HepG2 (cell line): ENCODE results near the gene FOXA1. TPM values are rescaled to one million over a fixed set of nuclear protein-coding genes. Genes with fewer than 3 reads are reported as not detected.

ENCODE experiments used
- ATF7 ChIP-seq, 2 experiments: fragments of 450-650 bp in 1 of 2; sonication (generic) in 1 of 2; formaldehyde crosslinking in 1 of 2; IDR thresholded peaks; 2 replicates each; pipeline versions ENCODE4 v1.4.0 to v1.6.1; 2016 to 2020; ENCODE audit warnings: antibody characterized with exemption in 1 of 2, mild to moderate bottlenecking in 1 of 2, missing genetic modification reagents in 1 of 2
- BCL6 ChIP-seq: IDR thresholded peaks from 2 replicates; pipeline ENCODE4 v1.6.1; 2016; ENCODE audit warnings: missing genetic modification reagents, missing compliant biosample characterization
- CC2D1A ChIP-seq: sonication (generic); formaldehyde crosslinking; IDR thresholded peaks from 2 replicates; pipeline ENCODE4 v1.8.1; 2023; ENCODE audit warnings: mild to moderate bottlenecking, missing genetic modification reagents
- GTF3A ChIP-seq: sonication (generic); formaldehyde crosslinking; conservative IDR thresholded peaks from 2 replicates; pipeline ENCODE4 v1.4.0; 2020; ENCODE audit warnings: mild to moderate bottlenecking, missing genetic modification reagents
- JUN ChIP-seq: sonication (generic); formaldehyde crosslinking; IDR thresholded peaks from 2 replicates; pipeline ENCODE4 v1.4.0; 2020; ENCODE audit warnings: mild to moderate bottlenecking, missing genetic modification reagents
- MBD4 ChIP-seq: IDR thresholded peaks from 2 replicates; pipeline ENCODE4 v1.6.1; 2012; ENCODE audit warnings: low read length, inconsistent platforms, borderline replicate concordance
- MTF1 ChIP-seq: sonication (generic); formaldehyde crosslinking; IDR thresholded peaks from 2 replicates; pipeline ENCODE4 v1.5.0; 2020; ENCODE audit warnings: missing genetic modification reagents
- NFAT5 ChIP-seq: sonication (generic); formaldehyde crosslinking; IDR thresholded peaks from 2 replicates; pipeline ENCODE4 v1.4.0; 2020; ENCODE audit warnings: missing genetic modification reagents
- NFRKB ChIP-seq: fragments of 450-650 bp; IDR thresholded peaks from 2 replicates; pipeline ENCODE4 v1.6.1; 2017
- REPIN1 ChIP-seq: sonication (generic); formaldehyde crosslinking; IDR thresholded peaks from 2 replicates; pipeline ENCODE4 v1.8.0; 2022; ENCODE audit warnings: missing genetic modification reagents, low read depth, mild to moderate bottlenecking, borderline replicate concordance
- SALL2 ChIP-seq: sonication (generic); formaldehyde crosslinking; IDR thresholded peaks from 2 replicates; pipeline ENCODE4 v1.8.1; 2023; ENCODE audit warnings: mild to moderate bottlenecking, missing genetic modification reagents, inconsistent platforms
- SCMH1 ChIP-seq: sonication (generic); formaldehyde crosslinking; IDR thresholded peaks from 2 replicates; pipeline ENCODE4 v1.9.0; 2021; ENCODE audit warnings: missing genetic modification reagents, mild to moderate bottlenecking, borderline replicate concordance
- TAF15 ChIP-seq: fragments of 200-400 bp; formaldehyde crosslinking; IDR thresholded peaks from one replicate; pipeline ENCODE4 v1.6.1; 2018; ENCODE audit warnings: mild to moderate bottlenecking, low read depth, low read length; ENCODE audit not compliant: poor library complexity, severe bottlenecking
- TGIF2 ChIP-seq: IDR thresholded peaks from 2 replicates; pipeline ENCODE4 v1.6.1; 2016; ENCODE audit warnings: control low read depth, missing compliant biosample characterization
- ZBTB7A ChIP-seq: sonication (generic); formaldehyde crosslinking; IDR thresholded peaks from 2 replicates; pipeline ENCODE4 v1.8.0; 2022; ENCODE audit warnings: mild to moderate bottlenecking, missing genetic modification reagents
- ZNF451 ChIP-seq: sonication (generic); formaldehyde crosslinking; IDR thresholded peaks from 2 replicates; pipeline ENCODE4 v1.5.0; 2020; ENCODE audit warnings: mild to moderate bottlenecking, missing genetic modification reagents
- ZNF570 ChIP-seq: sonication (generic); formaldehyde crosslinking; IDR thresholded peaks from 2 replicates; pipeline ENCODE4 v1.4.0; 2020; ENCODE audit warnings: mild to moderate bottlenecking, missing genetic modification reagents, borderline replicate concordance
- ZNF589 ChIP-seq: sonication (generic); formaldehyde crosslinking; conservative IDR thresholded peaks from 2 replicates; pipeline ENCODE4 v1.8.0; 2022; ENCODE audit warnings: mild to moderate bottlenecking, moderate library complexity, missing genetic modification reagents
- ZNF776 ChIP-seq: sonication (generic); formaldehyde crosslinking; IDR thresholded peaks from 2 replicates; pipeline ENCODE4 v1.4.0; 2020; ENCODE audit warnings: mild to moderate bottlenecking, missing genetic modification reagents
- ZNF879 ChIP-seq: sonication (generic); formaldehyde crosslinking; IDR thresholded peaks from 2 replicates; pipeline ENCODE4 v1.8.1; 2023; ENCODE audit warnings: missing genetic modification reagents
- polyA plus RNA-seq, 8 experiments: library from polyadenylated mRNA; depleted of rRNA in 3 of 8; stranded (reverse) in 7 of 8; unstranded in 1 of 8; fragments of >200 nt; fragmentation: Illumina TruSeq in 4 of 8; extraction: Trizol in 4 of 8; gene quantifications; 2 replicates each; pipeline versions ENCODE4 v1.2.1 to v1.2.3, GENCODE V29; 2011 to 2016; ENCODE audit warnings: low read depth in 4 of 8, missing spikeins in 1 of 8, mixed read lengths in 1 of 8; ENCODE audit not compliant: insufficient read depth in 1 of 8
- total RNA-seq, 5 experiments: library from RNA; depleted of rRNA; stranded (reverse); fragments of >200 nt; fragmentation: Illumina TruSeq; extraction: Trizol; gene quantifications; 2 replicates each; pipeline ENCODE4 v1.2.3, GENCODE V29; 2016; ENCODE audit warnings: low read depth in 1 of 5
- TF ChIP-seq, protein P1 (sequence below): IDR thresholded peaks from 2 replicates; pipeline ENCODE4 v1.6.1; 2016; ENCODE audit warnings: missing compliant biosample characterization, missing genetic modification reagents, borderline replicate concordance
- TF ChIP-seq, protein P2 (sequence below): IDR thresholded peaks from 2 replicates; pipeline ENCODE4 v1.6.1; 2016

The FOXA1 gene
- total and polyA plus RNA-seq, 2 of the 13 experiments (the other 11 are each of a cell fraction or from before 2014, with no cell fraction given): 43.4 to 58.6 TPM

GRCh38 chr14:37594971-37595808 lies at the start of gene FOXA1, which contains the start of gene TTC6 (continued):
- TF ChIP-seq NFAT5 (CRISPR knock-in tag) (no peak), ZNF776 (no peak; the same call in 1 of the 2 replicates), CC2D1A (CRISPR knock-in tag) (0 out of 2 replicates have a peak, but pooled peaks have one; percentile 32), ZBTB7A (CRISPR knock-in tag) (peak; percentile 19), ZNF451 (peak; percentile 33), ZNF570 (CRISPR knock-in tag) (no peak), NFRKB (no peak), MBD4 (no peak), TAF15 (peak; percentile 26), SALL2 (CRISPR knock-in tag) (peak; percentile 62; the same call in 1 of the 2 replicates), MTF1 (CRISPR knock-in tag) (peak; percentile 59; the same call in 1 of the 2 replicates), REPIN1 (peak; percentile 33), ZNF589 (no peak), JUN (CRISPR knock-in tag) (no peak), ZNF879 (CRISPR knock-in tag) (peak; percentile 56; the same call in 1 of the 2 replicates), TGIF2 (CRISPR knock-in tag) (0 out of 2 replicates have a peak, but pooled peaks have one; percentile 20), GTF3A (CRISPR knock-in tag) (no peak), BCL6 (CRISPR knock-in tag) (peak; percentile 60), SCMH1 (no peak), ATF7 (IDR thresholded peaks at IDR 0.05) (no peak), ATF7 (CRISPR knock-in tag; IDR thresholded peaks at IDR 0.05) (no peak)
- TF ChIP-seq, protein P1, sequence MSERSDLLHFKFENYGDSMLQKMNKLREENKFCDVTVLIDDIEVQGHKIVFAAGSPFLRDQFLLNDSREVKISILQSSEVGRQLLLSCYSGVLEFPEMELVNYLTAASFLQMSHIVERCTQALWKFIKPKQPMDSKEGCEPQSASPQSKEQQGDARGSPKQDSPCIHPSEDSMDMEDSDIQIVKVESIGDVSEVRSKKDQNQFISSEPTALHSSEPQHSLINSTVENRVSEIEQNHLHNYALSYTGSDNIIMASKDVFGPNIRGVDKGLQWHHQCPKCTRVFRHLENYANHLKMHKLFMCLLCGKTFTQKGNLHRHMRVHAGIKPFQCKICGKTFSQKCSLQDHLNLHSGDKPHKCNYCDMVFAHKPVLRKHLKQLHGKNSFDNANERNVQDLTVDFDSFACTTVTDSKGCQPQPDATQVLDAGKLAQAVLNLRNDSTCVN: no peak; the same call in 1 of the 2 replicates
- TF ChIP-seq, protein P2, sequence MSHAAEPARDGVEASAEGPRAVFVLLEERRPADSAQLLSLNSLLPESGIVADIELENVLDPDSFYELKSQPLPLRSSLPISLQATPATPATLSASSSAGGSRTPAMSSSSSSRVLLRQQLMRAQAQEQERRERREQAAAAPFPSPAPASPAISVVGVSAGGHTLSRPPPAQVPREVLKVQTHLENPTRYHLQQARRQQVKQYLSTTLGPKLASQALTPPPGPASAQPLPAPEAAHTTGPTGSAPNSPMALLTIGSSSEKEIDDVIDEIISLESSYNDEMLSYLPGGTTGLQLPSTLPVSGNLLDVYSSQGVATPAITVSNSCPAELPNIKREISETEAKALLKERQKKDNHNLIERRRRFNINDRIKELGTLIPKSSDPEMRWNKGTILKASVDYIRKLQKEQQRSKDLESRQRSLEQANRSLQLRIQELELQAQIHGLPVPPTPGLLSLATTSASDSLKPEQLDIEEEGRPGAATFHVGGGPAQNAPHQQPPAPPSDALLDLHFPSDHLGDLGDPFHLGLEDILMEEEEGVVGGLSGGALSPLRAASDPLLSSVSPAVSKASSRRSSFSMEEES (CRISPR knock-in tag): no peak; the same call in 1 of the 2 replicates
